Measurements from ENCODE around the gene ZNF512B. TPM values are rescaled to one million over a fixed set of nuclear protein-coding genes. Genes with fewer than 3 reads are reported as not detected.

ZNF512B gene
- total RNA-seq, 1 experiment from 2014 or later, result 47.9 TPM

DNA sequence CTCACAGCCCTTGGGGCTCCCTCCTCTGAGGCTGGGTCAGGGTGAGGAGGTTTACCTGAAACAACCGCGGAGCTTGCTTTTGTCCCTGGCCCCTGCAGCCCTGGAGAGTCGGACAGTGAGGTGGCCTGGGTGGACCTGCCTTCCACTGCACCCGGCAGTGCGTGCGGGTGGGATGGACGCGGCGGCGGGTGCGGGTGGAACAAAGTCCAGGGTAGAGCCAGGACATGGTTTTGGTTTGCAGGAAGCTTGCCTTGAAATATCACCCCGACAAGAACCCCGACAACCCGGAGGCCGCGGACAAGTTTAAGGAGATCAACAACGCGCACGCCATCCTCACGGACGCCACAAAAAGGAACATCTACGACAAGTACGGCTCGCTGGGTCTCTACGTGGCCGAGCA, 40.7 kb downstream of the ZNF512B start:
- H3K4me3 ChIP-seq (ENCODE audit: low read depth, low read length), result no peak overlapping the region
- no peaks in the 10 kb centered on the region for H3K9me3 Mint-ChIP-seq (ENCODE audit: unreplicated experiment)
- no peaks in the 10 kb centered on the region for H3K9me3 ChIP-seq
- TF ChIP-seq, protein P1, sequence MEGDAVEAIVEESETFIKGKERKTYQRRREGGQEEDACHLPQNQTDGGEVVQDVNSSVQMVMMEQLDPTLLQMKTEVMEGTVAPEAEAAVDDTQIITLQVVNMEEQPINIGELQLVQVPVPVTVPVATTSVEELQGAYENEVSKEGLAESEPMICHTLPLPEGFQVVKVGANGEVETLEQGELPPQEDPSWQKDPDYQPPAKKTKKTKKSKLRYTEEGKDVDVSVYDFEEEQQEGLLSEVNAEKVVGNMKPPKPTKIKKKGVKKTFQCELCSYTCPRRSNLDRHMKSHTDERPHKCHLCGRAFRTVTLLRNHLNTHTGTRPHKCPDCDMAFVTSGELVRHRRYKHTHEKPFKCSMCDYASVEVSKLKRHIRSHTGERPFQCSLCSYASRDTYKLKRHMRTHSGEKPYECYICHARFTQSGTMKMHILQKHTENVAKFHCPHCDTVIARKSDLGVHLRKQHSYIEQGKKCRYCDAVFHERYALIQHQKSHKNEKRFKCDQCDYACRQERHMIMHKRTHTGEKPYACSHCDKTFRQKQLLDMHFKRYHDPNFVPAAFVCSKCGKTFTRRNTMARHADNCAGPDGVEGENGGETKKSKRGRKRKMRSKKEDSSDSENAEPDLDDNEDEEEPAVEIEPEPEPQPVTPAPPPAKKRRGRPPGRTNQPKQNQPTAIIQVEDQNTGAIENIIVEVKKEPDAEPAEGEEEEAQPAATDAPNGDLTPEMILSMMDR (IDR thresholded peaks at IDR 0.05; ENCODE audit: insufficient read depth in 1 of 2, low read depth in 1 of 2, low read length in 1 of 2, severe bottlenecking in 1 of 2, unreplicated experiment in 1 of 2), result no peak
- DNase-seq, result no peak
- POLR2A ChIA-PET, result no interaction called here
- intact Hi-C loops (cut with micrococcal nuclease; ENCODE audit: unreplicated experiment), result no loop called here
- peaks cover 19% of the 10 kb centered on the region for H3K36me3 ChIP-seq (ENCODE audit: control insufficient read depth, insufficient read depth, low read length)
- H3K4me1 Mint-ChIP-seq (ENCODE audit: low read depth, unreplicated experiment), result no peaks in the 10 kb centered on the region
- no peaks in the 10 kb centered on the region for H3K27me3 ChIP-seq (replicated peaks; ENCODE audit: control insufficient read depth, insufficient read depth, low read length)
- H3K4me3 Mint-ChIP-seq (ENCODE audit: unreplicated experiment), result no peak overlapping the region
- BruUV-seq (replicated peaks), result no TSS peak
- no peaks in the 10 kb centered on the region for H3K4me1 ChIP-seq
- CTCF ChIA-PET, result no interaction called here
- H3K27ac Mint-ChIP-seq (ENCODE audit: unreplicated experiment), result no peak overlapping the region
- H3K27me3 Mint-ChIP-seq (ENCODE audit: insufficient read depth, unreplicated experiment), result no peaks in the 10 kb centered on the region
- peaks cover 93% of the 10 kb centered on the region for H3K36me3 Mint-ChIP-seq (ENCODE audit: insufficient read depth, unreplicated experiment)

DNA sequence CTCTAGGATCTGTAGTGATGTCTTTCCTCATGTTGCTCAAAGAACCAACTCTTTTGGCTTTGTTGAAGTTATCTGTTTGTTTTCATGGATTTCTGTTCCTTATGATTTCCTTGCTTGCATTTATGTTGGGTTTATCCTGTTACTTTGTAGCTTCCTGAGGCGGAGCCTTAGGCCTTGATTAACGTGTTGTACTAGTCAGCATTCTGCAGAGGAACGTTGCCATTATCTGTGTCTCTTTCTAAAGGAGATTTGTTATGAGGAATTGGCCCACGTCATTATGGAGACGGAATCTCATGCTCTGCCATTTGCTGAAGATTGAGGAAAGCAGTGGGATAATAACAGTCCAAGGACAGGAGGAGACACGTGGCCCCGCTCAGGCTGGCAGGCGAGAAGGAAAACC, 43.4 kb downstream of the ZNF512B start:
- Histone ChIP-seq H3K27me3 (replicated peaks; ENCODE audit: control insufficient read depth, insufficient read depth, low read length) (no peaks in the 10 kb centered on the region), H3K36me3 (ENCODE audit: control insufficient read depth, insufficient read depth, low read length) (peaks cover 9% of the 10 kb centered on the region), H3K4me1 (no peaks in the 10 kb centered on the region), H3K4me3 (ENCODE audit: low read depth, low read length) (no peak overlapping the region), H3K9me3 (no peaks in the 10 kb centered on the region)
- H3K9me3 Mint-ChIP-seq (ENCODE audit: unreplicated experiment), result no peaks in the 10 kb centered on the region
- H3K4me1 Mint-ChIP-seq (ENCODE audit: low read depth, unreplicated experiment), result no peaks in the 10 kb centered on the region
- no peaks in the 10 kb centered on the region for H3K27me3 Mint-ChIP-seq (ENCODE audit: insufficient read depth, unreplicated experiment)
- TF ChIP-seq, protein P1 (IDR thresholded peaks at IDR 0.05; ENCODE audit: insufficient read depth in 1 of 2, low read depth in 1 of 2, low read length in 1 of 2, severe bottlenecking in 1 of 2, unreplicated experiment in 1 of 2), result no peak
- no peak overlapping the region for H3K4me3 Mint-ChIP-seq (ENCODE audit: unreplicated experiment)
- CTCF ChIA-PET, result no interaction called here
- DNase-seq, result no peak
- peaks cover 86% of the 10 kb centered on the region for H3K36me3 Mint-ChIP-seq (ENCODE audit: insufficient read depth, unreplicated experiment)
- POLR2A ChIA-PET, result no interaction called here
- H3K27ac Mint-ChIP-seq (ENCODE audit: unreplicated experiment), result no peak overlapping the region
- intact Hi-C loops (cut with micrococcal nuclease; ENCODE audit: unreplicated experiment), result no loop called here
- BruUV-seq (replicated peaks), result no TSS peak

DNA sequence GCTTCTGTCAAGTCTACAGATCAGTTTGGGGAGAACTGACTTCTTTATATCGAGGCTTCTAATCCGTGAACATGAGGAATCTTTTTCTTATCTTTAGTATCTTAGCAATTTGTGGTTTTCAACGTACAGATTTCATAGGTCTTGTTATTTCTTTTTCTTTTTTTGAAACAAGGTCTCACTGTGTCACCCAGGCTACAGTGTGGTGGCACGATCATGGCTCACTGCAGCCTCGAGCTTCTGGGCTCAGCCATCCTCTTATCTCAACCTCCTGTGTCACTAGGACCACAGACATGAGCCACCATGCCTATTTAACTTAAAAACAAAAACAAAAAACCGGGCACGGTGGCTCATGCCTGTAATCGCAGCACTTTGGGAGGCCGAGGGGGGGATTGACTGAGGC, 45.5 kb downstream of the ZNF512B start:
- Mint-ChIP-seq H3K4me1 (ENCODE audit: low read depth, unreplicated experiment) (no peaks in the 10 kb centered on the region), H3K36me3 (ENCODE audit: insufficient read depth, unreplicated experiment) (peaks cover 82% of the 10 kb centered on the region), H3K27ac (ENCODE audit: unreplicated experiment) (peak overlapping the region; percentile 16), H3K4me3 (ENCODE audit: unreplicated experiment) (no peak overlapping the region), H3K9me3 (ENCODE audit: unreplicated experiment) (no peaks in the 10 kb centered on the region), H3K27me3 (ENCODE audit: insufficient read depth, unreplicated experiment) (no peaks in the 10 kb centered on the region)
- Histone ChIP-seq H3K36me3 (ENCODE audit: control insufficient read depth, insufficient read depth, low read length) (peaks cover 6% of the 10 kb centered on the region), H3K4me3 (ENCODE audit: low read depth, low read length) (no peak overlapping the region), H3K27me3 (replicated peaks; ENCODE audit: control insufficient read depth, insufficient read depth, low read length) (no peaks in the 10 kb centered on the region), H3K4me1 (no peaks in the 10 kb centered on the region), H3K9me3 (no peaks in the 10 kb centered on the region)
- ChIA-PET CTCF (no interaction called here), POLR2A (no interaction called here)
- no TSS peak for BruUV-seq (replicated peaks)
- intact Hi-C loops (cut with micrococcal nuclease; ENCODE audit: unreplicated experiment), result no loop called here
- no peak for DNase-seq
- TF ChIP-seq, protein P1 (IDR thresholded peaks at IDR 0.05; ENCODE audit: insufficient read depth in 1 of 2, low read depth in 1 of 2, low read length in 1 of 2, severe bottlenecking in 1 of 2, unreplicated experiment in 1 of 2), result no peak

Data from Caco-2 (cell line).